Ovary (tissue), 9 donors: ENCODE results near the gene MSI2. TPM values are rescaled to one million over a fixed set of nuclear protein-coding genes. Genes with fewer than 3 reads are reported as not detected.

Source experiments
- DNase-seq, 5 donors: peaks; one replicate each; pipeline ENCODE4 v3.0.0-alpha.2; 2019 to 2020
- H3K27ac ChIP-seq, 2 donors: fragments of 200-600 bp; one replicate each; pipeline versions ENCODE4 v1.5.1 to v1.8.0; 2019 to 2022
- H3K27me3 ChIP-seq: fragments of 200-600 bp; one replicate; pipeline ENCODE4 v1.8.0; 2022
- H3K36me3 ChIP-seq: fragments of 200-600 bp; sonication (generic); one replicate; pipeline ENCODE4 v1.5.1; 2019
- H3K4me1 ChIP-seq: one replicate; pipeline ENCODE4 v1.8.1; 2013; ENCODE audit warnings: mild to moderate bottlenecking, moderate library complexity; ENCODE audit not compliant: insufficient read depth
- H3K4me3 ChIP-seq: fragments of 200-600 bp; sonication (generic); one replicate; pipeline ENCODE4 v1.5.1; 2017
- H3K9me3 ChIP-seq, 2 donors: fragments of 200-600 bp in 1 of 2; sonication (generic) in 1 of 2; one replicate each; pipeline versions ENCODE4 v1.5.1 to v1.8.1; 2013 to 2019; ENCODE audit warnings: mild to moderate bottlenecking in 1 of 2, moderate library complexity in 1 of 2
- CTCF ChIP-seq, 3 donors: fragments of 450-650 bp in 2 of 3; fragments of 200-600 bp in 1 of 3; IDR thresholded peaks; one replicate each; pipeline versions ENCODE4 v1.5.1 to v1.8.0; 2016 to 2022; ENCODE audit warnings: antibody characterized with exemption in 3 of 3, mild to moderate bottlenecking in 1 of 3
- EP300 ChIP-seq: sonication (generic); formaldehyde crosslinking; IDR thresholded peaks from one replicate; pipeline ENCODE4 v1.6.1; 2017; ENCODE audit warnings: antibody characterized with exemption
- POLR2A ChIP-seq: fragments of 450-650 bp; IDR thresholded peaks from one replicate; pipeline ENCODE4 v1.6.1; 2017; ENCODE audit warnings: antibody characterized with exemption, mild to moderate bottlenecking, moderate library complexity
- WGBS, 3 donors: extraction: QIAGEN DNeasy Blood & Tissue Kit in 1 of 3; methylation state at CpG; one replicate each; pipeline versions ENCODE4 v1.1.5 to v1.1.7; 2013 to 2017; 5-methylcytosine and 5-hydroxymethylcytosine counted together
- intact Hi-C, 4 donors: fragments of 100-400 bp; cut with DNase I; formaldehyde crosslinking; loops; one replicate each; pipeline versions ENCODE4 v1.11.0 to v1.15.1; 2022 to 2023
- polyA plus RNA-seq, 2 donors: library from polyadenylated mRNA; stranded (reverse); fragments of 200-250 nt in 1 of 2; fragments of 350-450 nt in 1 of 2; fragmentation: Illumina TruSeq in 1 of 2; extraction: RNeasy Lipid Tissue Mini Kit (QIAGEN cat#74804) in 1 of 2; gene quantifications; one replicate each; pipeline ENCODE4 v1.2.3, GENCODE V29; 2013 to 2014
- total RNA-seq, 7 donors: library from RNA; depleted of rRNA in 2 of 7; stranded (reverse); fragments of >200 nt in 2 of 7; fragmentation: NEBNext Ultra II Directional in 3 of 7; extraction: Animal tissue kit (Norgen Biotek cat#: 25700) in 3 of 7; gene quantifications; one replicate each; pipeline versions ENCODE4 v1.1.0 to v1.2.4, GENCODE V29; 2016 to 2023
- donor health status: DM: no; HTN: no; CAD: no; lungs with moderate emphysema.
- donor health status: DM: no; HTN: no; CAD: no.
- donor health status: Bipolar disorder and iron deficiency.
- donor health status: DM: yes; HTN: yes; CAD: no.
- donor health status: DM: no; HTN: no; CAD: no.
- donor health status: DM: yes; HTN: yes; CAD: no.

The MSI2 gene
- total and polyA plus RNA-seq, 9 donors: 43.1 to 199 (median 120) TPM

GRCh38 chr17:57663326-57664070 is 407.2 kb downstream of the MSI2 start:
- no peaks in the 10 kb centered on the region for H3K9me3 ChIP-seq
- peaks cover 21% of the 10 kb centered on the region for H3K4me1 ChIP-seq
- intact Hi-C loops: no loop called here
- no peak overlapping the region for H3K4me3 ChIP-seq
- TF ChIP-seq POLR2A: no peak
- TF ChIP-seq CTCF (IDR thresholded peaks at IDR 0.05): no peak
- TF ChIP-seq EP300: no peak
- 74 to 78% (median 77%) methylated on average over 14 of the region's 14 CpGs for WGBS, 3 donors
- no peaks in the 10 kb centered on the region for H3K36me3 ChIP-seq
- H3K27me3 ChIP-seq: no peaks in the 10 kb centered on the region
- peak in 1 of 5 donors; percentile 15 for DNase-seq
- H3K27ac ChIP-seq: peak overlapping the region; percentile 43 to 61

DNA sequence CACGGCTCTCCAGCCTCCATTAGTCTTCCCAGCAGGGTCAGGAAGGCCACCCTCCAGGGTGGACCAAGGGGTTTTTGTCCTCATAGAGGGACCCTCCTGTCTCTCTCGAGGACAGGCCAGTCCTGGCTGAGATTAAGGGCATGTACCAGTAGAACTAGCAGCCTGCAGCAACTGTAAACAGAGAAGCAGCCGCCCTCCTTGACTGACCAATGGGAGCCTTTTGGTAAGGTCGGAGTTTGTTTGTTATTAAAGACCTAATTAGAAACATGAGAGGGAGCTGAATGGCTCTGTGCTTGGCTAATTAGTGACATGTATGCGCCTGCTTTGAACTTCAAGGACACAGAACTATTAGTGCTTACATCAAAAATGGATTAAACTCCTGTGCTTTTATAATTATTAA is 408.8 kb downstream of the MSI2 start:
- Histone ChIP-seq H3K9me3 (no peaks in the 10 kb centered on the region), H3K4me3 (no peak overlapping the region), H3K27ac (peak overlapping the region; percentile 32 to 61), H3K36me3 (no peaks in the 10 kb centered on the region), H3K4me1 (peaks cover 21% of the 10 kb centered on the region), H3K27me3 (no peaks in the 10 kb centered on the region)
- intact Hi-C loops: no loop called here
- TF ChIP-seq CTCF (IDR thresholded peaks at IDR 0.05) (no peak), POLR2A (no peak), EP300 (no peak)
- DNase-seq: peak in 3 of 5 donors; percentile 28 to 32 (median 30)
- 28 to 49% (median 28%) methylated on average over 5 of the region's 5 CpGs for WGBS, 3 donors

- no peak overlapping the region for H3K4me3 ChIP-seq
- H3K27ac ChIP-seq: peak overlapping the region; percentile 11 to 61
- H3K9me3 ChIP-seq: no peaks in the 10 kb centered on the region
- intact Hi-C loops: no loop called here
- no peaks in the 10 kb centered on the region for H3K27me3 ChIP-seq
- DNase-seq: peak in 2 of 5 donors; percentile 17 to 37
- TF ChIP-seq CTCF (IDR thresholded peaks at IDR 0.05): no peak
- no peak for TF ChIP-seq EP300
- TF ChIP-seq POLR2A: no peak
- H3K4me1 ChIP-seq: peaks cover 21% of the 10 kb centered on the region
- no peaks in the 10 kb centered on the region for H3K36me3 ChIP-seq
- 53 to 72% (median 54%) methylated on average over 4 of the region's 4 CpGs for WGBS, 3 donors
These were observed 409.4 kb downstream of the MSI2 start for GRCh38 chr17:57665696-57666095.

DNA sequence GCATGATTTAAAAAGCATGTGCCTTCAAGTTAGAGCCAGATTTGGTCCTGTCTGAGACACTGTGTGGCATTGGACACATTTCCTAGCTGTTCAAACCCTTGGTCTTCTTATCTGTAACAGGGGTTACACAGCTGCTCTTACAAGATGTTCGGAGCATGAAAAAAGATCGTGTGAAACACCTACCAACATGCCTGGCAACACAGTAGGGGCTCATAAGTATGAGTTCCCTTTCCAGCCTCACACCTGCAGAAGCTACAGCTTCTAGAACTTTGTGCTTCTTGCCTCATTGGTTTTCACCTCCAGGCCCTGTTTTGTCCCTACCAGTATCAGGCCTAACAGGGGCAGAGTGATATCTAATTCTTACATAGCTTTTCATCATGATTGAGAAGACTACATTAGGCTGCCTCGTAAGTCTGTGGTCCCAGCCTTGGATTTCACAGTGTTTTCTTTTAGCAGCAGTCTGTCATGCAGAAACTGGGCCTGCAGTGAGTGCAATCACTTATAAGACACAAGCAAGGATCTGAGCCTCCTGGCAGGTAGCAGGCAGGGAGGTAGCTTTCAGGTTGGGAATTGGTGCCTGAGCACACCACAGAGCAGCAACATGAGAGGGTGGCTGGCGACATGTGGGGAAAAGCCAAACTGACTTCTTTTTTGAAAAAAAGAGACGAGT is 410.0 kb downstream of the MSI2 start:
- no peaks in the 10 kb centered on the region for H3K9me3 ChIP-seq
- peak overlapping the region; percentile 11 to 61 for H3K27ac ChIP-seq
- peak in 3 of 5 donors; percentile 10 to 11 (median 11) for DNase-seq
- H3K4me3 ChIP-seq: no peak overlapping the region
- H3K27me3 ChIP-seq: no peaks in the 10 kb centered on the region
- H3K36me3 ChIP-seq: no peaks in the 10 kb centered on the region
- WGBS, 3 donors: 76 to 82% (median 81%) methylated on average over 5 of the region's 5 CpGs
- no peak for TF ChIP-seq EP300
- TF ChIP-seq CTCF (IDR thresholded peaks at IDR 0.05): no peak
- TF ChIP-seq POLR2A: no peak
- intact Hi-C loops: no loop called here
- peaks cover 21% of the 10 kb centered on the region for H3K4me1 ChIP-seq
